GM18526 (cell line): ENCODE results near the gene ERG.

ENCODE experiments used
- POLR2A ChIP-seq: IDR thresholded peaks from 3 replicates; pipeline ENCODE4 v1.6.1; 2011; ENCODE audit not compliant: insufficient read length; ENCODE audit errors: extremely low read depth

Gene ERG

GRCh38 chr21:38467374-38467773 lies 30.9 kb downstream of the ERG start:
- no peak for TF ChIP-seq POLR2A

- no peak for TF ChIP-seq POLR2A
Measured at GRCh38 chr21:38460171-38460742, 38.0 kb downstream of the ERG start.

DNA sequence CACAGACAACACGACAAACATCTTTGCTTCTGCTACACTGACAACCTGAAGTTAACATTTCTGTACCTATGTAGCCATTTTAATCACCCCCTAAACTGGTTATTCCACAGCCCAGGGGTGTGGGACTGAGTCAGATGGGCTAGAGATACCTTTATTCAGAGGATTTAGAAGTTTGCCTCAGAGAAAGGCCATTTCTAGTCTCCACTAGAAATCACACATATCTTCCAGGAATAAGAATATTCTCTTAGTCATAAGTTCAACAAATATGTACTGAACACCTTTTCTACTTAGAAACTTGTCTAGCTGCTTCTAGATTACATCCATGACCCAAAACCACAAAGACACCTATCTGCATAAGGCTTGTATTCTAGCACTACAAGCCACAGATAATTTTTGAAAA lies 38.8 kb downstream of the ERG start:
- TF ChIP-seq POLR2A = no peak

DNA sequence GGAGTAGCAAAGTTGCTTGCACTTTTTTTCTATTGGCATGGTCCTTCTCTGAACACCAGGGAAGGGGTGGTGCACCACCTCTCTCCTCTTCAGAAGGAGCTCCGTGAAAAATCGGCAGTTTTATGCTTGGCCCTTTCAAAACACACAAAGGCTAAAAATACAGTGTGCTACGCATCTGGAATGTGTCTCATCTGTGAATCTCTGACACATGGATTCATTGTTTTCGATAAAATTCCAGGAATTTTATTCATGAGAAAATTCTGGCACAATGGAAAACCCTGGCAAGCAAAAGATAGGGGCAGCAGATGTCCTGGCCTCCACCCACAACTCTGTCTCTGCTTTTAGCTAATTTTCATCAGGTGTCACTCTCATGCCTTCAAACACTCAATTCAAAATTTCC lies 42.9 kb downstream of the ERG start:
- TF ChIP-seq POLR2A = no peak

GRCh38 chr21:38454702-38455101 lies 43.6 kb downstream of the ERG start:
- no peak for TF ChIP-seq POLR2A

GRCh38 chr21:38454161-38454560 lies 44.1 kb downstream of the ERG start:
- TF ChIP-seq POLR2A = no peak

DNA sequence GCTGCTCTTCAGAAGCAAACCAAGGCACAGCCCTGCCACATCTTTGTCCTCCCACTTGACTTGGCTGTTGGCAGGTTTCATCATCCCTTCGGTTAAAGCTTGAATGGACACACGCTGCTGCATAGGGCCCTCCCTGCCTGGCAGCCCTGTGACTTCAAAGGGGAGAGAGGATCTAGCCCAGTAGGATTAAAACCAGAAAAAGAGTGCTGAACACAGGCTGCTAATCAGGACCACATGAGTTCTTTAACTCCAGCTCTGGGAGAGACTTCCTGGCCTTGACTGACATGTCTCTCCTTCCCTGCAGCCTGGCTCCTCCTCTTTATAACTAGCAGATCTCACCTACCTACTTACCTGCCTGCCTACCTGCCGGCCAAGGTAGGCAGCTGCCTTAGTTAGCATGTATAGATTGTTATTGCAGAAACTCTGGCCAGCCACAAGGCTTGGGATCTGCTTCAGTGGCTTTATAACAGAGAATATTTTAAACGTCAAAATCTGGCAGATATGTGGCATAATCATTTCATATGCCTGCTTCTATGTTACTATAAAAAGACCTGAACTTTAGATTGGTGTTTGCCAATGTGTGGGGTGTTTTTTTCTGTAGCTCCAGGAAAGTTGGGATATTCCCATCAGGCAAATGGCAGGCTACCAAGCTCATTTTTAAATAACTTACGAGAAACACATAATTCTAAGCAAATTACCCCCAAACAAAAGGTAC lies 49.4 kb downstream of the ERG start:
- no peak for TF ChIP-seq POLR2A

DNA sequence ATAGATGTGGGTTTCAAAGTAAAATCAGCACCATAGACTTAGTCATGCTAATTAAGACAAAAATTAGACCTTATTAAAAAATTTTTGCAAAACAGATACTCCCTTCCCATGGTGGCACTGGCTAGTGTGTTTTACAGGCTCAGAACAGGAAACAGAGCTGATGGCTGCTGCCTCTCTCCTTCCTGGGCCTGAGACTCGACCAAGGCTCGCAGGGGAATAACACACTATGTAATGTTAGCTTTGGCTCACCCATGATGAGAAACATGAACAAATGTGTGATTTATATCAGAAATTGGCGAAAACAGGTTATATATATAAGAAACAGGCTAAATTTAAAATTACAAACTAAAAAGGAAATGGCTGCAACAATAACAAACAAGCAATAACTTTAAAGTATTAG lies 50.7 kb downstream of the ERG start:
- TF ChIP-seq POLR2A = no peak

GRCh38 chr21:38444691-38445090 lies 53.6 kb downstream of the ERG start:
- no peak for TF ChIP-seq POLR2A

GRCh38 chr21:38443110-38443509 lies 55.2 kb downstream of the ERG start:
- TF ChIP-seq POLR2A = no peak

DNA sequence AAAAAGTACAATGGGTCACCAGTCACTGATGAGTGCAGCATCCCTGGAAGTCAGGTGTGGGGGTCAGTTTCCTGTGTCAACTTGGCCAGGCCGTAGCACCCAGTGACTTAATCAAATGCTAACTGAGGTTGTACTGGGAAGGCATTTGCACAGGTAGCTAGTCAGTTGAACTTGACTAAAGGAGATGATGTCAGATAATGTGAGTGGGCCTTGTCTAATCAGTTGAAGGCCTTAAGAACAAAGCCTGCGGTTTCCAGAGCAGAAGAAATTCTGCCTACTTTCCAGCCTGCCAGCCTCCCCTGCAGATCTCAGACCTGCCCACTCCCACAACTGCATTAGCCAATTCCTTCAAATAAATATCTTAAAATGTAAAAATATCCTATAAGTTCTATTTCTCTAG lies 57.1 kb downstream of the ERG start:
- TF ChIP-seq POLR2A = no peak

DNA sequence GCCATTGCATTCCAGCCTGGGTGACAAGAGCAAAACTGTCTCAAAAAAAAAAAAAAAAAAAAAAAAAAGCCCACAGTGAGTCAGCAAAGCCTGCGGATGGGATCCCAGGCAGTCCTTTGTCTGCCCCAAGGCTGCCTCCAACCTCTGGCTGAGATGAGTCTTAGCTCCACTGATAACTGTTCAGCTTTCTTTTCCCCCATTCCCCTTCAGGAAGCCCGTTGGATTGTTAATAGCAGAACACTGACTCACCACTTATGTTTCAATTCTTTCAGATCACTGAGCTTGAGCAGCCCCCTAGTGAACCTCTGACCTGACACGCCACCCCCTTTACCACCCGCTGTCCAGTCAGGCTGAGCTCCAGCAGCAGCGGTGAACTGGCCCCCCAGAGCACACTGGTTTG lies 57.5 kb downstream of the ERG start:
- TF ChIP-seq POLR2A = no peak

GRCh38 chr21:38439957-38440356 lies 58.3 kb downstream of the ERG start:
- no peak for TF ChIP-seq POLR2A

DNA sequence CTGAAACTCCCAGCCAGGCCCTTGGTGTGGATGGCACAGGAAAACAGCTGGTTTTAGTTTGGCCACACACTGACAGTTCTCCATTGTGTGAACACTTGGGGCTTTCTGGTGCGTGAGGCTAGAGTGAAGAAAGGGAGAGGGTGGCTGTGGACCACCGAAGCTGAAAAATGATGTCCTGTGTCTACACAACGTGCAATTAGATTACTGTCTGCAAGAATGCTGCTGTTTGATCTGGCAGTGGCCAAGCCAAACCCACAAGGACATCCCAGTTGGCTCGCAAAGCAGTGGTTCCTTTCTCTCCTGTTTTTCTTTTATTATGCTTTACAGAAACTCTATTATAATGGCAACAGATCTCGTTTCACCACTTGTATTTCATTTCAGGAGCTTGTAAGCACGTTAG lies 58.9 kb downstream of the ERG start:
- TF ChIP-seq POLR2A = no peak

DNA sequence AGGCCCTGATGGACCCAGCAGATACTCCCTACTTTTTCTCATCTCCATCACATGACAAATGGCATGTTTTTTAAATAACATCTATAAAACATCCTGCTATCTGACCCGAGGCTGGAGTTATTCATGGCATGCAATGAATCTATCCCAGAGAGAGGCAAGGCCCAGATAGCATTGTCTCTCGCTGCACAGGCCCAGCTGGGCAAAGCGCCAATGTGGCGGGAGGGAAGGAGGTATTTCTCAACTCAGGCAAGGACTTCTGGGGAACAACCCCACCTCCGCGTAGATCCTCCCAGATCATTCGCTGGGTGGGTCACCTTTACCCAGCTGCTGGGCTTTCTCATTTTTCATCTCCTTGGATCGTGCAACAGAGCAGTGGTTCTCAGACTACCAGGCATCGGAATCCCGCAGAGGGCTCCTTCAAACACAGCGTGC lies 59.8 kb downstream of the ERG start:
- no peak for TF ChIP-seq POLR2A

GRCh38 chr21:38436341-38436740 lies 61.9 kb downstream of the ERG start:
- no peak for TF ChIP-seq POLR2A
